Kidney tubule cell (primary cell): ENCODE data around the gene PKDCC.

ENCODE experiments used
- DNase-seq: peaks from one replicate; pipeline ENCODE4 v3.0.0-alpha.2; 2018; ENCODE audit warnings: low spot score

PKDCC gene

GRCh38 chr2:42049221-42050009 is 1.6 kb downstream of the PKDCC start:
- no peak for DNase-seq

- no peak for DNase-seq
These were observed 2.3 kb downstream of the PKDCC start for GRCh38 chr2:42050010-42050702.

GRCh38 chr2:42050703-42051542 is 3.1 kb downstream of the PKDCC start:
- no peak for DNase-seq

- no peak for DNase-seq
These were observed 3.9 kb downstream of the PKDCC start for GRCh38 chr2:42051543-42052235.

- no peak for DNase-seq
These were observed 5.1 kb downstream of the PKDCC start for GRCh38 chr2:42052702-42053481.

- no peak for DNase-seq
These were observed 5.6 kb downstream of the PKDCC start for GRCh38 chr2:42053482-42053790.

- DNase-seq, result no peak
These were observed 6.2 kb downstream of the PKDCC start for GRCh38 chr2:42053791-42054701.

GRCh38 chr2:42054714-42055430 is 7.1 kb downstream of the PKDCC start:
- no peak for DNase-seq

GRCh38 chr2:42055573-42056514 is 8.0 kb downstream of the PKDCC start:
- no peak for DNase-seq

- no peak for DNase-seq
These were observed 9.5 kb downstream of the PKDCC start for GRCh38 chr2:42057159-42057901.

GRCh38 chr2:42057902-42058450 is 10.2 kb downstream of the PKDCC start:
- DNase-seq, result no peak

- DNase-seq, result no peak
These were observed 11.6 kb downstream of the PKDCC start for GRCh38 chr2:42059261-42059898.

GRCh38 chr2:42060028-42060427 is 12.2 kb downstream of the PKDCC start:
- DNase-seq, result no peak

- DNase-seq, result no peak
These were observed 13.1 kb downstream of the PKDCC start for GRCh38 chr2:42060718-42061619.

- DNase-seq, result no peak
These were observed 14.0 kb downstream of the PKDCC start for GRCh38 chr2:42061839-42062238.
